ENCODE measurements around the gene LTBP3.
"Not testable (repeated sequence)": the region's sequence is repeated elsewhere in the genome, so short reads cannot be mapped to it uniquely, and the experiment has no call there.

LTBP3 gene

DNA sequence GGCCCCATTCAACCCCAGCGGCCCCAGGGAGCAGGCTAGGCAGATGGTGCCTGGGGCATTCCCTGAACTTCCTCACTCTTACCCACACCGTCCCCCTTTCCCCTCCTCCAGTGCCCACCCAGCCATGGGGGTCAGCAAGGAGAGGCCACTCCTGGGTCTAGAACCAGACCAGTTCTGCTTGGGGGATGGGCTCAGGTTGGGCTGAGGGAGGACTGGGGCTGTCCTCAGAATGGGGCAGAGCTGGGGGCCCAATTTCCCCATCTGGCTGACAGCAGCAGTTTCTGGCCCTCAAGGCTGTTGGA is 20.9 kb downstream of the LTBP3 start:
- DNase-seq (ENCODE audit: low read depth in 2 of 2): no peak

DNA sequence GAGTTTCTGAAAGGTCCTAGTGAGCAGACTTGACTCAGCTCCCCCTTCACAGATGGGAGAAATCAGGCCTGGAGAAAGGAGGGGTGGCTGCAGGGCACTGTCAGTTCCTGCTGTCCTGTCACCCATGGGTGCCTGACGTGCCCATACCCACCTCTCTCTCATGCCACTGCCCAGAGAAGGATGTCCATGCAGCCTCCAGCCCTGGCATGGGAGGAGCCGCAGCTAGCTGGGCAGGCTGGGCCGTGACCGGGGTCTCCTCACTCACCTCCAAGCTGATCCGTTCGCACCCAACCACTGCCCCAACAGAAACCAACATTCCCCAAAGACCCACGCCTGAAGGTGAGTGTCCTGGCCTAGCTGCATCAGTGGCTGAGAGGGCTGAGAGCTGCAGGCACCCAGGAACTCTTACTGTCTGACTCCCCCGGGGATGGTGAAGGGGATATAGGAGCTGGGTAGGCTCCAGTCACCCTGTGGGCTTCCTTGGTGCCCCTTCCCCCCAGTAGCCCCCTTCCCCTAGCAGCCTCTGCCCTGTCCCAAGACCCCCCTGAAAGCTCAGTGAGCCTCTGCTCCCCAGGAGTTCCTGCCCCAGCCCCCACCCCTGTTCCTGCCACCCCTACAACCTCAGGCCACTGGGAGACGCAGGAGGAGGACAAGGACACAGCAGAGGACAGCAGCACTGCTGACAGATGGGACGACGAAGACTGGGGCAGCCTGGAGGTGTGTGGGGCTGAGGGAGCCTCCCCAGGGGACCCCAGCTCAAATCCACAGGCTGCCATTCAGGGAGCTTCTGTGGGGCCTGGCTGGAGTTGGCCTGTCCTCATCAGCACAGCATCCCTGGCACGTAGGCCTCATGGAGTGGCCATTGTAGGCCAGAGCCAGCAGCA is 21.5 kb downstream of the LTBP3 start:
- no peak for DNase-seq (ENCODE audit: low read depth in 2 of 2)

GRCh38 chr11:65535102-65535501 is 23.1 kb downstream of the LTBP3 start:
- no peak for DNase-seq (ENCODE audit: low read depth in 2 of 2)

GRCh38 chr11:65532388-65533064 is 25.6 kb downstream of the LTBP3 start:
- no peak for DNase-seq (ENCODE audit: low read depth in 2 of 2)

DNA sequence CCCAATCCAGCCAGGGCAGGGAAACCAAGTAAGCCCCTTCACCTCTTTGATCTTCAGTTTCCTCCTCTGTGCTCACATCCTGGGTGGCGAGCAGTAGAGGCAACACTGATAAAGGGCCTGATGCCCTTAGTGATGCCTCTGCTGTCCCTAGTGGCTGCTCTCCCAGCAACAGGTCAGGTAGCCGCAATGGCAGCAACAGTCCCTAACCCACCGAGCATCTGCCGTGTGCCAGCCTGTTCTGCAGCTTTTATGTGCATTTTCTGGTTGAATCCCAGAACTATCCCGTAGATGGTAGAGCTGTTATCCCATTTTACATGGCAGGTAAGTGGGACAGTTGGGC is 28.0 kb downstream of the LTBP3 start:
- DNase-seq (ENCODE audit: low read depth in 2 of 2): no peak

DNA sequence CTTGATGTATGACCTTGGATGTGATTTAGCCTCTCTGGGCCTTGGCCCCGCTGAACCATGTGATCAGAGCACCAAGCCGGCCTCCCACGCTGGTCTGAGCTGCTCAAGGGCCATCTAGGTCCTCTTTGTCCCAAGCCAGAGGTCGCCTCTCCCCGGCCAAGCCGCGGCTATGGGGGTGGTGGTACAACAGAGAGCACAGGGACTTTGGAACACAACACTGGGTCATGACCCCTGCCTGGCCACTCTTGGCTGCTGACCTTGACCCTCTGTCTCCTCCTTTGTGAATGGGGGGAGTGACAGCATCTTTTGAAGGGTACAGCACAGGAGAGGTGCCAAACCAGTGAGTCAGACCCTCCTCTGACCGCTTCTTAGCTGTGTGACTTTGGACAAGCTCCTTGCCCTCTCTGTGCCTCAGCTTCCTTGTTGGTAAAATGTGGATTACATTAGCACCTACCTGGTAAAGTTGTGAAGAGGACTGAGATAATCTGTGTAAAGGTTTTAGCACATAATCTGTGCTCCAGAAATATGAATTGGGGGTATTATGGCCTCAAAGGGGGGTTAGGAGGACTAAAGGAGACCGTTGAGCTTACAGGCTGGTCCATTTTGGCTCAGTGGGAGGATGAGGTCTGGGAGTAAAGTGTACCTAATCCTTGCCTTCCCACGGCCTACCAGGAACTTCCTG is 28.5 kb downstream of the LTBP3 start:
- DNase-seq (ENCODE audit: low read depth in 2 of 2): no peak

GRCh38 chr11:65528819-65529350 is 29.3 kb downstream of the LTBP3 start:
- no peak for DNase-seq (ENCODE audit: low read depth in 2 of 2)

DNA sequence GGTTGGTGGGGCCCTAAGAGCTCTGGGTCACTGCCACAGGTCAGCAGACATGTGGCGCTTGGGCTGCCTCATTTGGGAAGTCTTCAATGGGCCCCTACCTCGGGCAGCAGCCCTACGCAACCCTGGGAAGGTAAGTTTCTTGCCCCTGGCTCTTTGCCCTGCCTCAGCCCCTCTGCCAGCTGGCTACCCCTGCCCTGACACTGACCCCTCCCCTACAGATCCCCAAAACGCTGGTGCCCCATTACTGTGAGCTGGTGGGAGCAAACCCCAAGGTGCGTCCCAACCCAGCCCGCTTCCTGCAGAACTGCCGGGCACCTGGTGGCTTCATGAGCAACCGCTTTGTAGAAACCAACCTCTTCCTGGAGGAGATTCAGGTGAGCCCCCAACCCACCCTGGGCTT is 31.4 kb downstream of the LTBP3 start:
- DNase-seq (ENCODE audit: low read depth in 2 of 2): no peak

- DNase-seq (ENCODE audit: low read depth in 2 of 2): no peak
These were observed 32.3 kb downstream of the LTBP3 start for GRCh38 chr11:65525546-65526480.

DNA sequence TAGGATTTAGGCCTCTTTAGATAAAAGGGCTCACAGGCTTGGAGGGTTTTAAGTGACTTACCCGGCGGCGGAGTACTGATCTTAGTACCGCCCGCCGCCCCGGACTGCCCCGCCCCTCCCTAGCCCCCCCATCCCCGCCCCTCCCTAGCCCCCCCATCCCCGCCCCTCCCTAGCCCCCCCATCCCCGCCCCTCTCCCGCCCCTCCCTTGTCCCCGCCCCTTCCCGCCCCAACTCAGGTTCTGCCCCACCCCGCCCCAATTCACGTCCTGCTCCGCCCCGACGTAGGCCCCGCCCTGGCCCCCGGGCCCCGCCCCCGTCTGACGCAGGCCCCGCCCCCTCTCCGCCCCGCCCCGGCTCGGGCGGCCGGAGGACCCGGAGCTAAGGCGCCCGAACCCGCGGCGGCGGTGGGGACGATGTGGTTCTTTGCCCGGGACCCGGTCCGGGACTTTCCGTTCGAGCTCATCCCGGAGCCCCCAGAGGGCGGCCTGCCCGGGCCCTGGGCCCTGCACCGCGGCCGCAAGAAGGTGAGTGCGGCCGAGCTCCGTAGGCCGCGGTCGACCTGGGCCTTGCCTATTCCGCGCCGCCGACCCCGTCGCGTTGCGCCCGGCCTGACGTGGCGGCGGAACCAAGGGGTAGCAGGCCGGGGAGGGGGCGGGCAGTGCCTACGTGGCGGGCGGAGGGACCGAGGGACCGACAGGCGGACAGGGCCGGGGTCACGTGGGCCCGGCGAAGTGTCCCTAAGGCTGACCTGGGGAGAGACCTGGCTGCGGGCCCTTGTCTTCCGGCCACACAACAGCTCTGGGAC is 33.2 kb downstream of the LTBP3 start, which contains the start of gene SCYL1:
TSS of gene SCYL1 (plus strand) at position 343 of the 805 bp plus-strand sequence. CDS start at position 414, 71 bp downstream.
- DNase-seq (ENCODE audit: low read depth in 2 of 2): peak; percentile 58 to 59

- DNase-seq (ENCODE audit: low read depth in 2 of 2): no peak
These were observed 34.0 kb downstream of the LTBP3 start for GRCh38 chr11:65524014-65524740.

GRCh38 chr11:65523631-65523968 is 34.6 kb downstream of the LTBP3 start:
- not testable (repeated sequence) for DNase-seq (ENCODE audit: low read depth in 2 of 2)

DNA sequence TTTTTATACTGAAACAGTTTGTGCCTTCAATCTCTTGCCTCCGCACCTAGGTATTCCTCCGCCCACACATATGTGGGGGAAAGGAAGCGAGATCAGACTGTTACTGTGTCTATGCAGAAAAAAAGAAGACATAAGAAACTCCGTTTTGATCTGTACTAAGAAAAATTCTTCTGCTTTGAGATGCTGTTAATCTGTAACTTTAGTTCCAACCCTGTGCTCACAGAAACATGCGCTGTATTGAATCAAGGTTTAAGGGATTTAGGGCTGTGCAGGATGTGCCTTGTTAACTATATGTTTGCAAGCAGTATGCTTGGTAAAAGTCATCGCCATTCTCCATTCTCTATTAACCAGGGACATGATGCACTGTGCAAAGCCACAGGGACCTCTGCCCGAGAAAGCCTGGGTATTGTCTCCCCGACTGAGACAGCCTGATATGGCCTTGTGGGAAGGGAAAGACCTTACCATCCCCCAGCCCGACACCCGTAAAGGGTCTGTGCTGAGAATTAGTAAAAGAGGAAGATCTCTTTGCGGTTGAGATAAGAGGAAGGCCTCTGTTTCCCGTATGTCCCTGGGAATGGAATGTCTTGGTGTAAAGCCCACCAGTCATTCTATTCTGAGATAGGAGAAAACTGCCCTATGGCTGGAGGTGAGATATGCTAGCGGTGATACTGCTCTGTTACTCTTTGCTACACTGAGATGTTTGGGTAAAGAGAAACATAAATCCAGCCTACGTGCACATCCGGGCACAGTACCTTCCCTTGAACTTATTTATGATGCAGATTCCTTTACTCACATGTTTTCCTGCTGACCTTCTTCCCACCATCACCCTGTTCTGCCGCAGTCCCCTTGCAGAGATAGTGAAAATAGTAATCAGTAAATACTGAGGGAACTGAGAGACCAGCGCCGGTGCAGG is 35.2 kb downstream of the LTBP3 start:
- not testable (repeated sequence) for DNase-seq (ENCODE audit: low read depth in 2 of 2)

DNA sequence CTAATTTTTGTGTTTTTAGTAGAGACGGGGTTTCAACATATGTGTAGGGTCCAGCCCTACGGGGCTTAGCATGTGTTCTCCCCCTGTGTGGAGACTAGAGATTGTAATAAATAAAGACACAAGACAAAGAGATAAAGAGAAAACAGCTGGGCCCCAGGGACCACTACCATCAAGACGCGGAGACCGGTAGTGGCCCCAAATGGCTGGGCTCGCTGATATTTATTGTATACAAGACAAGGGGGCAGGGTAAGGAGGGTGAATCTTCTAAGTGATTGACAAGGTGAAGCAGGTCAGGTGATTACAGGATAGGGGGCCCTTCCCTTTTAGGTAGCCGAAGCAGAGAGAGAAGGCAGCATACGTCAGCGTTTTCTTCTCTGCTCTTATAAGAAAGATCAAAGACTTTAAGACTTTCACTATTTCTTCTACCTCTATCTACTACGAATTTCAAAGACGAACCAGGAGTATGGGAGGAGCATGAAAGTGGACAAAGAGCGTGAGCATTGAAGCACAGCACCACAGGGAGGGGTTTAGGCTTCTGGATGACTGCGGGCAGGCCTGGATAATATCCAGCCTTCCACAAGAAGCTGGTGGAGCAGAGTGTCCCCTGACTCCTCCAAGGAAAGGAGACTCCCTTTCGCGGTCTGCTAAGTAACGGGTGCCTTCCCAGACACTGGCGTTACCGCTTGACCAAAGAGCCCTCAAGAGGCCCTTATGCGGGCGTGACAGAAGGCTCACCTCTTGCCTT is 36.2 kb downstream of the LTBP3 start:
- not testable (repeated sequence) for DNase-seq (ENCODE audit: low read depth in 2 of 2)

GRCh38 chr11:65518941-65519549 is 39.1 kb downstream of the LTBP3 start:
- DNase-seq (ENCODE audit: low read depth in 2 of 2): not testable (repeated sequence)

GRCh38 chr11:65516135-65516968 is 41.8 kb downstream of the LTBP3 start:
- DNase-seq (ENCODE audit: low read depth in 2 of 2): no peak

GRCh38 chr11:65512311-65512710 is 45.8 kb downstream of the LTBP3 start:
- not testable (repeated sequence) for DNase-seq (ENCODE audit: low read depth in 2 of 2)
